NCI-H345 treated with DMSO at 0.1 percent for 48 hours (cell line): Measurements from ENCODE around the gene ADGRD2.

Experiments used
- DNase-seq: peaks from one replicate; lab custom pipeline; 2025; ENCODE audit not compliant: unreplicated experiment; lab: John Stamatoyannopoulos, UW

ADGRD2 gene

DNA sequence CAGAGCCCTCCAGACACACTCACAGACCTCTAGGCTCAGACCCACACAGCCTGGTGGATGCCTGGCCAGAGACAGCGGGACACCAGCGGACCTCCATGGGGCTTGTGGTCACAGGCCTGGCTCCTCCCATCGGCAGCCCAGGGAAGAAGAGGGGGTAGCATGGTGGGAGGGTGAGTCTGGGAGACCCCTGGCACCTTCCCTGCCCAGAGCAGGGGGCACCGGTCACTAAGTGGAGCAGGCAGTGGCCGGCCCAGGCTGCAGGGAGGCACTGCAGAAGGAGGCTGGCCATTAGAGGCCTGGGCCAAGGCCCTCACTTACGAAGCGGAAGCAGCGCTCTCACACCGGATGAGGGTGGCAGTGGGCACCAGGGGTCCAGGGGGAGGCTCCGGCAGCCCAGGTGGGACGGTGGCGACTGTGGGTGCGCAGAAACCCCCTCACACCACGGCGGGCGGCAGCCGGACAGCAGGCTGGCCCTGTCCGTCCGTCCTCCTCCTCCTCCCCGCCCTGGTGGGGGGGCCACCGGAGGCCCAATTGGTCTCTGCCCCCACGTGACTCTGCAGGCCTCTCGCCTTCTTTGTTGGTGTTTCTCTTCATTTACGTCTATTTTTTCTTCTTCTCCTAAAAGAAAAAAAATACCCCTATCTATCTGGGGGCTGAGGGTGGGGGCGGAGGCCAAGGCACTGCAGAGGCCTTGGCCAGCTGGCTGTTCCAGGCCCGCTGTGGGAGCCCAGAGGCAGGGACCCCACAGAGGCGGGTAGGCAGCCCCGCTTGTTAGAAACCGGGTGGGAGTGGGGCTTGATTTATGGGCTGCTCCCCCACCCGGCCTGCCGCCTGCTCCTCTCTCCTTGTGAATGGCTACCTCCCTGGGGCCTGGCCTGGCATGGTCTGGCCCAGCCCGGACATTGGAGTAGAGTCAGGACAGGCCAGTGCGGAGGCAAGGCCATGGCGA, 57.0 kb downstream of the ADGRD2 start, which contains the start of gene NR5A1:
NR5A1 (minus strand) TSS at position 469 of the 949 bp plus-strand sequence. CDS start 4,004 bp downstream, outside the sequence.
- DNase-seq: no peak

DNA sequence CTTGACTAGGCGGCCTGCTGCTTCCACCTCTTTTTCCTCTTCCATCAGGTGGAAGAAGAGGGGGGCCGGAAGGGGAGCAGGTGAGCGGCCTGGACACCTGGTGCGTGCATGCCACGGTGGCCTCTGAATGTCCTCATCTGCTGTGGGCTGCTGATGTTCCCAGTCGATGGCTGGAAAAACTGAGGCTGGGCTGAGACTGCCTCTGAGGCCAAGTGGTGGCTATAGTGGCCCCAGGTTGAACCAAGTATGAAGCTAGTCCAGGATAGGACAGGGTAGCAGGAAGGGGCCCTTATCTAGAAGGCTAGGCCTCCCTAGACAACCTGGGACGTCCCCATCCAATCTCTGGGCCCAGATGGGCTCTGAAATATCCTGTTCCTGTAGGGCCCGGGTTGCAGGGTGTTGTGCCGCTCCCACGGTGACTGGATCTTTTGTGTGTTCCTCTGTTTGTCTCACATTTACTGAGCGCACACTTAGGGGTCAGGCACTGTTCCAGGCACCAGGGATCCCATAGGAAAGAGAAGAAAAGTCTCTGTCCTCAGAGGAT, 57.7 kb downstream of the ADGRD2 start:
- no peak for DNase-seq

DNA sequence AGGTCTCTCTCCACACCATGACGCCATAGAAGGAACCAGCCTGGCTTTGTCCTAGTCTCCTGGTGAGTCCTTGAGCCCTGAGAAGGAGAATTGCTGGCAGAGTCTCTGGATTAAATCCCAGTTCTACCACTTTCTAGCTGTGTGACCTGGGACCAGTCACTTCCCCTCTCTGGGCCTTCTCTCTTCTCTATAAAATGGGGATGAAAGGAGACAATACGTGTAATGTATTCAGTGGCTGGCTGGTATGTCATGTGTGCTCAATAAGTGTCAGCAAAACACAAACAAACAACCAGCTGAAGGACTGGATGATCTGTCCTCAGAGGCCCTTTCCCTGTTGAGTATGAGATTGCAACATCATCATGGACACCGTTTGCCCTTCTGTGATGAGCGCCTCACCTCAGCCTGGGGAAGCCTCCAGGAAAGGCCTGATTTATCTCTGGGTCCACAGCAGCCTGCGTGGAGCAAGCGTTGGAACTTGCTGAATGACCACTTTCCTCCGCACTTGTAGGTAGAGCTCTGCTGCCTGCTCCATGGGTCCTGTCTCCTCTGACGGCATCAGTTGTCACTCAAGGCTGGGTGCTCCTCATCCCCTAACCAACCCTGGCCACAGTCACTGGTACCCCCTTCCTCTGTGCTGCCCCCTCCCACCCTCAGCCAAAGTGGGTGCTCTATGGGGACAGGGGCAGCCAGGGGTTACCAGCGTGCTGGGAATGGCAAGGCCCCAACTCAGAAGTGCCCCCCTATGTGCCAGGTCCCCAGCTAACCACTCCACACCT, 60.6 kb downstream of the ADGRD2 start:
- DNase-seq: no peak

DNA sequence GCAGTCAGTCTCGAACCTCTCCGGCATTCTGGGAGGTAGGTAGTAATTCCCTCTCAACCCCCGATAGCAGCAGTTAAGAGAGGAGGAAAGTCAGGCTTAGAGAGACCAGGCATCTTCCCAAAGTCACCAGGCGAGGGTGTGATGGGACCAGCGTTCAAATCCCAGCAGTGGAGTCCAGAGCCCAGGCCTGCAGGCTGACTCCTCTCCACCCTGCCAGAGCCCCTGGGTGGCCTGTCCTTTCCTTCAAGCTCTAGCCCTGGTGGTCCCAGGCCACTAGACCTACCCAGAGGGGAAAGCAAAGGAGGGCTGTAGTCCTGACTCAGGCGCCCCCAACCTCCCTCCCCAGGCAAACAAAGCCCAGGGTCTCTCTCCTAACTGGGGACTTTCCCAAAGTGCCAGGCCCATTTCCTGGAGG, 61.2 kb downstream of the ADGRD2 start:
- DNase-seq: no peak

DNA sequence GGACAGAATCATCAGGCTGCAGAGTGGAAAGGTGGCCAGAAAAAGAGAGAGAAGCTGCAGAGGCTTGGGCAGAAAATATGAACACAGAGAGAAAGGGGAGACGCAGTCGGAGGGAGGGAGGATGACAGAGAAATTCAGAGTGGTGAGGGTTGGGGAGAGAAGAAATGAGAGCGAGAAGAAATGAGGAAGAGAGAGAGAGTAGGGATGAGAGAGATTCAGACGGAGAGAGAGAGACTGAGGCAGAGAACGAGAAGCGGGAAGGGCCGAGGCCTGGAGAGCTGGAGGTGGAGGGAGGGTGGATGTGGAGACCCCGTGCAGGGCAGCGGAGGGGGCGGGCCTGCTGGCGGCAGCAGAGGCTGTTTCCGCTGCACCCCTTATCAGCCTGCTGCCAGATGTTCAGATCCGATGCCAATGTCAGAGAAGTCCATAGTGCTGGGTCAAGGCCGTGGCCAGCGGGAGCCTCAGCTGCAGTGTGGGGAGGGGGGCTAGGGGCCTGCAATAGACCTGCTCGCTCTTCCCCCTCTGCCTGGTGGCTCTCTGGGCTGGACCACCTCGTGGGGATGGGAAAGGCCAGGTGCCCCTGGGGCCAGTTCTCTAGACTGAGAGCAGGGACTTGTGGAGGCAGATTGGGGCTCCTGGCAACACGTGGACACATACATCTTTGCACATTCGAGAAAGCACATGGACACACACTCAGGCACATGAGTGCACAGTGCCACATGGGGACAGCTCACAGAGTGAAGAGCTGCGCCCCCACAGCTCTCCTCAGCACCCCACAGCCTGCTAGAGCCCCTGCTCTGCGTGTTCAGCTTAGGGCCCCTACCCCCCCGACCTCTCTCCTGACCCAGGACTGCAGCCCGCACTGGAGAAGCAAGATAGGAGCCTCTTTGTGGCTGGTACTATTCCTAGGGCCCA, 61.9 kb downstream of the ADGRD2 start:
- no peak for DNase-seq

DNA sequence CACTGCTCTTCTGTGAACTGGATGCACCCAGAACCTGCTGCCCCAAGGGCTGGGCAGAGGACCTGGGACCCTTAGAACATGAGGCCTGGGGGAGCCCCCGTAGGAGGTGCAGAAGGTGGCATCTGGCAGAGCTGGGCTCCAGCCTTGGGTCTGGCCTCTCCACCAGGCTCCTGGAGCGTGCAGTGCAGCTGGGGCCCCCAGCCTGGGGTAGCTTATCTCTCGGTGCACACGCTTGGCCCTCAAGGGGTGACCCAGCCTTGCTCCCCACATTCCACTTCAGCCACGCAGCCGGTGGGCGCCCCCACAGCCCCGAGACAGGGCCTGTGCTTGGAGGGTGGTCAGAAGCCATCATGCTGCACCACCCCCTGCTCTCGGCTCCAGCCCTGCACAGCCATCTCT, 62.6 kb downstream of the ADGRD2 start:
- DNase-seq: no peak

DNA sequence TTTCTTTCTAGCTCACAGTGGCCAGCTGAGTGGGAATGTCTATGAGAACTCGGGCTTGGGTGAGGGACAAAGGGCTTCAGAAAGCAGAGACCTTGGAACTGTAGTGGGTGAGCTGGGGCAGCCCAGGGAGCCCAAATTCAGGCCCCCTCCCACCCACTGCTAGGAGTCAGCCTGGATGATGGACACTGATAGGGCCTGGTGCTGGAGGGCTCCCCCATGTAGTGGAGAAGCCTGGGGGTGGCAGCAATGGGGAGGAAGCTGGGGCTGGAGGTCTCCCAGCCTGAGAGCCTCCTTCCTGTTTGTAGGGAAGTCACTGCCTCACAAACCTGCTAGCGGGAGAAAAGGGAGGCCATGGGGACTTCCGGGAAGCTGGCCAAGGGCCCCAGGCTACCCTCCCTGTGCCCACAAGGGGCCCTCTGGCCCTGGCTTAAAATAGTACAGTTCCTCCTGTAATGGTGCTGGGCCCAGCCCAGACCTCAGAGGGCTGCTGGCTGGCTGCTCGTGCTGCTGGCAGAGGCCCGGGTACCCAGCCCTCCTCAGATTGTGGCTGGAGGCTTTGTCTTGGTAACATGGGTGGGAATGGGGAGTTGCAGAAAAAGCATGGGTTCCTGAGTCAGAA, 63.2 kb downstream of the ADGRD2 start:
- DNase-seq: no peak

DNA sequence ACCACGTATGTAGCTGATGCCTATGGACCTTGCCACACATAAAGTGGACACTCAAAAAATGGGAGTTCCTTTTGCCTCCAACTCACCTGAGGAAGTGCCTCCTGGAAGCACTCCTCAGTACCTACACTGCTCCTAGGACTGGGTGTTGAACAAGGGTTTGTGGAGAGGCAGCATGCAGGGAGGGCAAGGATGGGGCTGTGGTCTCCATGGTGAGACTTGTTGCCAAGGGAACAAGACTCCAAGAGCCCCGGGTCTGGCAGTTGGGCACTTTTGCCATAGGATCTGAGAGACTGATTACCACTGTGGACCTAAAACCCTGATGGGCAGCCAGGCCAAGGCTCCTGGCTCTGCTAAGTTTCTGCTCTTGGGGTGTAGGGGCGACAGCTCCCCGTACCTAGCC, 63.9 kb downstream of the ADGRD2 start:
- DNase-seq: no peak

DNA sequence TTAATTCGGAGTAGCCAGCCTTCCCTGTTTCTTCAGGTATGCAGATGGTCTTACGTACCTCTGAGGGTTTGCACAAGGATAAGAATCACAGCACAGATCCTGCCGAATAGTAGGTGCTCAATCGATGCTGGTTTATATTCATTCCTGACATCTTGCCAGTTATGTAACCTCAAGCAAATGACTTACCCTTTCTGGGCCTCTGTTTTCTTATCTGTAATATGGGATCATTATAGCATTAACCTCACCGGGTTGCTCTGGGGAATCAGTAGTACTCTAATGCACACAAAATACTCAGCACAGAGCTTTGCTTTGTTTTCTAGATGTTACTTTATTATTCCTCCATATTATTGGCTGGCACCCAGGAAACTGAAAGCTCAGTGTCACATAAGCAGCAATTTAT, 64.6 kb downstream of the ADGRD2 start:
- DNase-seq: no peak

DNA sequence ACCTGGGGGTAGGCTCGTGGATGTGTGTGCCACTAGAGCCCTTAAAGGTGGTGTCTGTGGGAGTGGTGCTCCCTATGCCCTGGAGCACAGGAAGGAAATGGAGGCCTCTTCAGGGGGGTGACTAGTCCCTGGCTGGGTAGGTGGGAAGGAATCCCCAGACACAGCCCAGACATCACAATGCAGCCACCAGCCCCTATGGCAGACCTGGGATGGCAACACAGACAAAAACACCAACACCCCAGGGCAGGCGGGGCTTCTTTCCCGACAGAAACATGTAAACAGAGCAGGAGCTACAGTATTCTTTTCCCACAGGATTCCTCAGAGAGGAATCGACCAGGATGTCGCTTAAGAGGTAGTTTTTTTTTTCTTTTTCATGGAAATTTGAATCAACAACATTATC, 67.3 kb downstream of the ADGRD2 start:
- no peak for DNase-seq

DNA sequence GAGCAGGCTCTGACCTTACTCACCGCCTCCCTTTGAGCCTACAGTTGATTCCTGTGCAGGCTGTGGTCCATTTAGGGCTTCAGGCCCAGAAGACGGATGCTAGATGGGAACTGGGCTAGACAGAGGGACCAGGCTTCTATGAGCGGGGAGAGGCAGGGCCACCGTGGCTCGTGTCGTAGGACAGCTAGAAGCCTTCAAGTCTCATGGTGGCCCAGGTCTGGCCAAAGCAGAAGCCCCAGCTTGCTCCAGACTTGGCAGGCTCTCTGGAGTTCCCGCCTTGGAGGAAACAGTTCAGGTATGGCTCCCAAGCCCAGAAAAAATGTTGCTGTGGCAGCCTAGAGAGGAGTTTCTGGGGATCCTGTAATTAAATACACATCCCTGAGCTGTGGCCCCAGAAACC, 67.9 kb downstream of the ADGRD2 start:
- no peak for DNase-seq

DNA sequence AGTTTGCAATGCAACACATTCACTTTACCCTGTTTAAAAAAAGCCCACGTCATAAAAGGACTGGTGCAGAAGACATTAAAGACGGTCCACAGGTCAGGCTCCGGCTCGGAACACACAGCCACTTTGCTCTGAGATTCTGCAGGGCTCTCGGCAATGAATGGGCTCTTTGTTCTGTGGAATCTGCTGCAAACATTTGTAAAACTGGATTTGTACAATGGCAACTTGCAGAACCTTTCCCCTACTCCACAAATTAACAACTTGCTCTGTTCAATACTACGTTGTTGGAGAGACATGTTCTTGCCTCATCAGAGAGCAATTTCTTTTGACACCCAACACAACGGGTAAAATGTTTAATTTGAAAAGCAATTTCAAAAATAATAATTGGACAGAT, 70.0 kb downstream of the ADGRD2 start:
- no peak for DNase-seq

DNA sequence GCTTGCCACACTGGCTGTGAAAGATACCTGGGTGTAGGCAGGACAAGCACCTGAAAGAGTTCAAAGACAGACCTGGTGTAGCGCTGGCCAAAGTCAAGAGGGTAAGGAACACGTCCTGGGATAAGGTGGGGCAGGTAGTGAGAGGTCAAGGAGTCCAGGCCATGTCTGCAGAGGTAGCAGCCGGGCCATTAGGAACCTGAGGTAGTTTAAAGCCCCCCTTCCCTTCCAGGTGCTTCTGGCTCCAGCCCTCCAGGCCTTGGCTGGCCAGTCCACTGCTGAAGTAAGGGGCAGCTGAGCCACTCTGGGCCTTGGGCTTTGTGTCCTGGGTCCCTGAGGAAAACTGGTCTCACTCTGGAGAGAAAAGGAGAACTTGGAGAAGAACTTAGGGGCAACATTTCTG, 70.9 kb downstream of the ADGRD2 start:
- DNase-seq: no peak

DNA sequence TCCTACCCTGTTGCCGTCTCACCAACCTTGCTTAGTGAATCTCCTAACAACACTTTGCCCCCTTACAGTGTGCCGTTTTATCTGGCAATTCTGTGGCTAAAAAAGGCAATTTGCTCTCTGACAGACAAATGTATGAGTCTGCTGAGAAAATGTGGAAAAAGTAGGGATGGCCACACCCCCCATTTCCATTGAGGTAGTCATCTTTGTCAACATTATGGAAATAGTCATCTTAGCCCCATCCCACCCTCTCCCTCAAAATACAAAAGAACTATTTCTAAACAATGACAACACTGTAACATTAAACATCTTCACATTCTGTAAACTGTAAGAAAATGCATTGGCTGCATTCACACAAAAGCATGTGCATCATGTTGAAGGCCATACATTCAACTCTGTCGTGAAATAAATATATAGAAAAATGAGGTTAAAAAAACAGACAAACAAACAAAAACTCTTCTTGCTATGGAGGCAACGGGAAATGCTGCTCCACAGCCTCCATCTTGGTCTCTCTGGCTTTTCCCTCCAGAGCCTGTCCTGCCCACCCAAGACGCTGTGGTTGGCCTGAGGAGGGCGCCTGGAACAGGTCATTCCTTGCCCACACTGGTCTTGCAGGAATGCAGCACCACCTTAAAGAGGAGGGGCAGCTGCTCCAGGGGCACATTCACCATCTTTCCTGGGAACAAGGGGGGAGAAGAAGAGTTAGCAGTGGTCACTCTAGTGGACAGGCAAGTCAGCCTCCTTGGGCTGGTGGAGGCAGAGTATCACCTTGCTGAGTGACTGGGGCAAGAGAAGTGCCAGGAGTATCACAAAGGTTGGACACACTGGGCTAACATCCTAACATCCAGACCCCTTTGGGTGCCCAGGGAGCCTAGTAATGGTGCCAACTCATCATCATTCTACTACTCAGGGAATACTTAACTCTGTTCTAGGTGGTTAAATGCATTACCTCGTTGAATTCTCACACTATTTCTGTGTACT, 72.2 kb downstream of the ADGRD2 start:
- DNase-seq: no peak

DNA sequence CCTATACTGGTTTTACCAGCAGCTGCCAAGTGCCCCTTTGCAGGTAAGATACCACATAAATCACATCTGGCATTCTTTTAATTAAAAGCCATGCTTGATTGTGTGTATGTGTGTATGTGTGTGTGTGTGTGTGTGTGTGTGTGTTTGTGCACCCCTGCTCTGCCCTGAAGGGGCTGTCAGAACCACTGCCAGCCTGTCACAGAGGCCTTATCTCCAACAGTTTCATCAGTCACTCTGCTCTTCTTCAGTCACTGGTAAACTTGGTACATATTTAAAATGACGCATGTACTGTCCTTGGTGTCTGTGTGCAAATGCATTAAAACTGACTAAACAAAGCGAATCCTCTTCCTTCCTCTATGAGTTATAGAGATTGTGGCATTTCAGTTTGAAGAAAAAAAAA, 75.9 kb downstream of the ADGRD2 start:
- DNase-seq: no peak

DNA sequence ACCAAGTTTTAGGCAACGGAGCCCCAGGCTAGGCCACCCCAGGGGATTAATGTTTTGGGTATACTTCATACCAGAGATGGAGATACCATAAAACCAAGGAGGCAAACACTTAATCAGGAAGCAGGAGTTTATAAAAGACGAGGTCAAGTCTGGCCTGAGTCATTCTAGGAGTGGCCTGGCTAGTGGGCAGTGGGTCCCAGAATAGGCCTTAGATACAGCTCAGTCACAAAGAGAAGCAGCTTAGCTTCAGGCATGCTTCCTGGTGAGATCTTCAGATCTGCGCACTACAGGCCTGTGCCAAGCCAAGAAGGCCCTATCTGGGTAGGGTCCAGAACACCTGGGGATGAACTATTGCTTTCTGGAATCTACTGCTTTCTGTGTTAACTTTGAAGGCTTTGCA, 77.5 kb downstream of the ADGRD2 start:
- DNase-seq: no peak
